Measurements from ENCODE around the gene RABEP1. TPM values are rescaled to one million over a fixed set of nuclear protein-coding genes. Genes with fewer than 3 reads are reported as not detected.
A peak's percentile ranks its signal among the peaks of the same experiment; 100 is the strongest.

Gene RABEP1
- total and polyA plus RNA-seq, 8 donors: 12.1 to 89.7 (median 19.8) TPM

GRCh38 chr17:5269241-5269960 lies 12.7 kb upstream of the RABEP1 start:
- TF ChIP-seq EP300 (IDR thresholded peaks at IDR 0.05): no peak
- no peak for TF ChIP-seq POLR2A (IDR thresholded peaks at IDR 0.05)
- no peak for TF ChIP-seq CTCF (IDR thresholded peaks at IDR 0.05)
- TF ChIP-seq POLR2AphosphoS5 (IDR thresholded peaks at IDR 0.05): no peak
- no peaks in the 10 kb centered on the region for H3K9me3 ChIP-seq
- no peak for DNase-seq
- H3K4me1 ChIP-seq: no peaks in the 10 kb centered on the region
- H3K4me3 ChIP-seq: no peak overlapping the region
- WGBS, 5 donors: 88 to 95% (median 92%) methylated on average over 4 of the region's 4 CpGs
- intact Hi-C loops (cut with DNase I; ENCODE audit: low total_unique reads): no loop called here
- H3K36me3 ChIP-seq: no peaks in the 10 kb centered on the region
- no peak overlapping the region for H3K27ac ChIP-seq
- H3K27me3 ChIP-seq: peaks cover 0 to 5% (median 0%) of the 10 kb centered on the region in 3 donors

GRCh38 chr17:5272322-5272721 lies 9.8 kb upstream of the RABEP1 start:
- Histone ChIP-seq H3K4me1 (peaks cover 0 to 11% (median 0%) of the 10 kb centered on the region in 4 donors), H3K27me3 (peaks cover 0 to 5% (median 0%) of the 10 kb centered on the region in 3 donors), H3K36me3 (no peaks in the 10 kb centered on the region), H3K27ac (no peak overlapping the region), H3K9me3 (no peaks in the 10 kb centered on the region), H3K4me3 (no peak overlapping the region)
- TF ChIP-seq EP300 (IDR thresholded peaks at IDR 0.05) (no peak), POLR2A (IDR thresholded peaks at IDR 0.05) (no peak), CTCF (IDR thresholded peaks at IDR 0.05) (no peak), POLR2AphosphoS5 (IDR thresholded peaks at IDR 0.05) (no peak)
- 59 to 78% (median 70%) methylated on average over 6 of the region's 6 CpGs for WGBS, 5 donors
- no peak for DNase-seq
- intact Hi-C loops (cut with DNase I; ENCODE audit: low total_unique reads): no loop called here

- intact Hi-C loops (cut with DNase I; ENCODE audit: low total_unique reads): no loop called here
- H3K9me3 ChIP-seq: no peaks in the 10 kb centered on the region
Measured at GRCh38 chr17:5282642-5283217, 646 bp downstream of the RABEP1 start.

More at GRCh38 chr17:5282642-5283217, 646 bp downstream of the RABEP1 start:
- TF ChIP-seq POLR2A (IDR thresholded peaks at IDR 0.05): no peak
- TF ChIP-seq EP300 (IDR thresholded peaks at IDR 0.05): no peak
- no peak for TF ChIP-seq CTCF (IDR thresholded peaks at IDR 0.05)
- no peak for TF ChIP-seq POLR2AphosphoS5 (IDR thresholded peaks at IDR 0.05)
- 1 to 3% (median 2%) methylated on average over 17 to 34 of the region's 34 CpGs for WGBS, 5 donors
- Histone ChIP-seq H3K27me3 (no peaks in the 10 kb centered on the region), H3K36me3 (no peaks in the 10 kb centered on the region), H3K27ac (peak overlapping the region; percentile 15 to 96 (median 94)), H3K4me3 (peak overlapping the region; percentile 77 to 97 (median 89)), H3K4me1 (peaks cover 20 to 54% (median 35%) of the 10 kb centered on the region in 4 donors)
- DNase-seq: no peak
